Measurements from ENCODE around the gene LYZL4. TPM values are rescaled to one million over a fixed set of nuclear protein-coding genes. Genes with fewer than 3 reads are reported as not detected.

LYZL4 gene
- total and polyA plus RNA-seq, 4 donors = not detected

GRCh38 chr3:42440924-42441323 is 30.5 kb upstream of the LYZL4 start:
- Histone ChIP-seq H3K36me3 (ENCODE audit: control insufficient read depth in 4 of 4, insufficient read depth in 3 of 4, low read depth in 1 of 4, low read length in 3 of 4) (no peaks in the 10 kb centered on the region), H3K27ac (ENCODE audit: low read depth in 1 of 2, low read length in 2 of 2) (no peak overlapping the region), H3K27me3 (ENCODE audit: control insufficient read depth in 4 of 4, insufficient read depth in 4 of 4, low read length in 3 of 4) (peaks cover 0 to 3% (median 0%) of the 10 kb centered on the region in 4 donors), H3K4me3 (ENCODE audit: low read depth in 1 of 3, low read length in 3 of 3) (no peak overlapping the region), H3K9me3 (ENCODE audit: control insufficient read depth in 4 of 4, low read length in 3 of 4) (no peaks in the 10 kb centered on the region), H3K9ac (ENCODE audit: low read depth in 1 of 2, low read length in 2 of 2) (no peak overlapping the region), H3K4me1 (ENCODE audit: control insufficient read depth in 4 of 4, insufficient read depth in 4 of 4, low read length in 3 of 4) (no peaks in the 10 kb centered on the region)
- no peak for DNase-seq (ENCODE audit: low spot score)
- no peak for TF ChIP-seq EGR1 (IDR thresholded peaks at IDR 0.05; ENCODE audit: low read depth in 2 of 2)
- no peak for TF ChIP-seq FOXA1 (IDR thresholded peaks at IDR 0.05)
- TF ChIP-seq HNF4G (IDR thresholded peaks at IDR 0.05) = no peak
- TF ChIP-seq JUND (IDR thresholded peaks at IDR 0.05) = no peak
- no peak for TF ChIP-seq GABPA (IDR thresholded peaks at IDR 0.05 in 1 of 2, conservative IDR thresholded peaks at IDR 0.05 in 1 of 2)
- TF ChIP-seq MAX (IDR thresholded peaks at IDR 0.05) = no peak
- no peak for TF ChIP-seq RAD21 (IDR thresholded peaks at IDR 0.05)
- TF ChIP-seq YY1 (IDR thresholded peaks at IDR 0.05) = no peak
- no peak for TF ChIP-seq CTCF (IDR thresholded peaks at IDR 0.05; ENCODE audit: low read depth, low read length, missing input control)
- TF ChIP-seq ZBTB33 (IDR thresholded peaks at IDR 0.05) = no peak
- TF ChIP-seq ATF3 (IDR thresholded peaks at IDR 0.05) = no peak
- 36% methylated on average over 8 of the region's 8 CpGs for WGBS

- Histone ChIP-seq H3K4me3 (ENCODE audit: low read depth in 1 of 3, low read length in 3 of 3) (no peak overlapping the region), H3K9ac (ENCODE audit: low read depth in 1 of 2, low read length in 2 of 2) (no peak overlapping the region), H3K4me1 (ENCODE audit: control insufficient read depth in 4 of 4, insufficient read depth in 4 of 4, low read length in 3 of 4) (no peaks in the 10 kb centered on the region), H3K9me3 (ENCODE audit: control insufficient read depth in 4 of 4, low read length in 3 of 4) (no peaks in the 10 kb centered on the region), H3K36me3 (ENCODE audit: control insufficient read depth in 4 of 4, insufficient read depth in 3 of 4, low read depth in 1 of 4, low read length in 3 of 4) (no peaks in the 10 kb centered on the region), H3K27ac (ENCODE audit: low read depth in 1 of 2, low read length in 2 of 2) (no peak overlapping the region), H3K27me3 (ENCODE audit: control insufficient read depth in 4 of 4, insufficient read depth in 4 of 4, low read length in 3 of 4) (peaks cover 0 to 3% (median 0%) of the 10 kb centered on the region in 4 donors)
- WGBS = 79% methylated on average over 10 of the region's 10 CpGs
- no peak for DNase-seq (ENCODE audit: low spot score)
- no peak for TF ChIP-seq NR2F2 (IDR thresholded peaks at IDR 0.05)
- TF ChIP-seq FOXA1 (IDR thresholded peaks at IDR 0.05) = no peak
- TF ChIP-seq TAF1 (conservative IDR thresholded peaks at IDR 0.05) = no peak
- no peak for TF ChIP-seq EGR1 (IDR thresholded peaks at IDR 0.05; ENCODE audit: low read depth in 2 of 2)
- no peak for TF ChIP-seq RXRA (IDR thresholded peaks at IDR 0.05)
- no peak for TF ChIP-seq ZBTB33 (IDR thresholded peaks at IDR 0.05)
- no peak for TF ChIP-seq YY1 (IDR thresholded peaks at IDR 0.05)
- no peak for TF ChIP-seq JUND (IDR thresholded peaks at IDR 0.05)
- no peak for TF ChIP-seq MAX (IDR thresholded peaks at IDR 0.05)
- TF ChIP-seq REST (IDR thresholded peaks at IDR 0.05) = no peak
- TF ChIP-seq CTCF (IDR thresholded peaks at IDR 0.05; ENCODE audit: low read depth, low read length, missing input control) = no peak
- no peak for TF ChIP-seq HNF4A (conservative IDR thresholded peaks at IDR 0.05)
- no peak for TF ChIP-seq ATF3 (IDR thresholded peaks at IDR 0.05)
- no peak for TF ChIP-seq RAD21 (IDR thresholded peaks at IDR 0.05)
These were observed 29.1 kb upstream of the LYZL4 start for GRCh38 chr3:42439261-42440115.

Measured in liver (tissue), 9 donors.